AG09309 (cell line): ENCODE data around the gene UCK1.

Source experiments
- DNase-seq: peaks from one replicate; pipeline ENCODE4 v3.0.0-alpha.2; 2010; ENCODE audit warnings: low read depth
- H3K4me3 ChIP-seq: 2 replicates; pipeline ENCODE4 v1.5.1; 2011; ENCODE audit warnings: mild to moderate bottlenecking, low read depth, low read length, moderate library complexity; ENCODE audit not compliant: control insufficient read depth
- CTCF ChIP-seq: IDR thresholded peaks from 2 replicates; pipeline ENCODE4 v1.5.1; 2011; ENCODE audit warnings: mild to moderate bottlenecking, low read depth, low read length, inconsistent platforms; ENCODE audit not compliant: insufficient read depth, control insufficient read depth; ENCODE audit errors: missing control alignments

UCK1 gene

GRCh38 chr9:131530920-131531832 lies at the start of gene UCK1:
Gene UCK1 (minus strand): TSS chr9:131531263. CDS start chr9:131531174, 89 bp downstream.
- peak within 1 kb of the TSS; percentile 88 for H3K4me3 ChIP-seq
- no peak for TF ChIP-seq CTCF
- DNase-seq: peak; percentile 13

- no peak overlapping the region for H3K4me3 ChIP-seq
- DNase-seq: no peak
- TF ChIP-seq CTCF: no peak
These were observed 49.3 kb upstream of the UCK1 start for GRCh38 chr9:131580358-131580757.

GRCh38 chr9:131579789-131580211 lies 48.7 kb upstream of the UCK1 start:
- no peak overlapping the region for H3K4me3 ChIP-seq
- no peak for TF ChIP-seq CTCF
- no peak for DNase-seq

- no peak for DNase-seq
- no peak for TF ChIP-seq CTCF
These were observed 47.9 kb upstream of the UCK1 start for GRCh38 chr9:131578731-131579504.

GRCh38 chr9:131578021-131578420 lies 47.0 kb upstream of the UCK1 start:
- no peak for DNase-seq
- TF ChIP-seq CTCF: no peak
- H3K4me3 ChIP-seq: no peak overlapping the region

More at GRCh38 chr9:131578731-131579504, 47.9 kb upstream of the UCK1 start:
- H3K4me3 ChIP-seq: no peak overlapping the region

- TF ChIP-seq CTCF: no peak
- no peak for DNase-seq
- H3K4me3 ChIP-seq: no peak overlapping the region
These were observed 46.2 kb upstream of the UCK1 start for GRCh38 chr9:131577005-131578000.
